ENCODE results near the gene GRAP2.

DNA sequence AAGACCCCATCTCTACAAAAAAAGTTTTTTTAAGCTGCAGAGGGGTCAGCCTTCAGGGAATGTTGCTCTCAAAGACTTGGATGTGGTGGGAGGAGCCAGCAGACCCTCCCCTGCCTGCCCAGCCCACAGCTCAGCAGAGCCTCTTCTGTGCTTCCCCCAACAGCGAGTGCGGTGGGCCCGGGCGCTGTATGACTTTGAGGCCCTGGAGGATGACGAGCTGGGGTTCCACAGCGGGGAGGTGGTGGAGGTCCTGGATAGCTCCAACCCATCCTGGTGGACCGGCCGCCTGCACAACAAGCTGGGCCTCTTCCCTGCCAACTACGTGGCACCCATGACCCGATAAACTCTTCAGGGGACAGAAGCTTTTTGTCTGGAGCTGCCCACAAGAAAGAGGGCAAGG lies 69.9 kb downstream of the GRAP2 start:
- TF ChIP-seq CTCF (IDR thresholded peaks at IDR 0.05), result no peak
- no peak for TF ChIP-seq POLR2AphosphoS5 (IDR thresholded peaks at IDR 0.05; ENCODE audit: low read depth, low read length)
- TF ChIP-seq REST (IDR thresholded peaks at IDR 0.05; ENCODE audit: insufficient read depth in 1 of 2, low read depth in 2 of 2, low read length in 1 of 2), result no peak
- TF ChIP-seq SIN3A (IDR thresholded peaks at IDR 0.05; ENCODE audit: borderline replicate concordance, insufficient read depth, low read depth, low read length), result no peak

All from Panc1 (cell line).